H9 (cell line): ENCODE data around the gene MSL1. TPM values are rescaled to one million over a fixed set of nuclear protein-coding genes. Genes with fewer than 3 reads are reported as not detected.

Experiments used
- DNase-seq: peaks from one replicate; pipeline ENCODE4 v3.0.0-alpha.2; 2017
- H2AFZ ChIP-seq: one replicate; pipeline ENCODE4 v1.6.1; 2013; ENCODE audit warnings: mild to moderate bottlenecking, low read length, control low read depth, moderate library complexity
- H2AK5ac ChIP-seq: 2 replicates; pipeline ENCODE4 v1.6.1; 2013; ENCODE audit warnings: low read length, control low read depth, mixed read lengths; ENCODE audit not compliant: insufficient read length
- H2BK120ac ChIP-seq: one replicate; pipeline ENCODE4 v1.6.1; 2013; ENCODE audit warnings: low read depth, mild to moderate bottlenecking, low read length, control low read depth, inconsistent platforms; ENCODE audit not compliant: poor library complexity, severe bottlenecking
- H2BK12ac ChIP-seq: 2 replicates; pipeline ENCODE4 v1.6.1; 2013; ENCODE audit warnings: low read length, control low read depth, mixed read lengths, low read depth; ENCODE audit not compliant: insufficient read length
- H2BK15ac ChIP-seq: 2 replicates; pipeline ENCODE4 v1.6.1; 2013; ENCODE audit warnings: low read depth, low read length, control low read depth
- H2BK20ac ChIP-seq: one replicate; pipeline ENCODE4 v1.6.1; 2013; ENCODE audit warnings: low read depth, mild to moderate bottlenecking, low read length, control low read depth, inconsistent platforms; ENCODE audit not compliant: poor library complexity, severe bottlenecking
- H2BK5ac ChIP-seq: 2 replicates; pipeline ENCODE4 v1.6.1; 2013; ENCODE audit warnings: low read length, control low read depth, mixed read lengths; ENCODE audit not compliant: insufficient read length
- H3K14ac ChIP-seq: 2 replicates; pipeline ENCODE4 v1.6.1; 2013; ENCODE audit warnings: low read length, control low read depth; ENCODE audit not compliant: insufficient read depth
- H3K18ac ChIP-seq: 2 replicates; pipeline ENCODE4 v1.6.1; 2013; ENCODE audit warnings: low read depth, mild to moderate bottlenecking, mixed read lengths, low read length, control low read depth; ENCODE audit not compliant: insufficient read length
- H3K23ac ChIP-seq: 2 replicates; pipeline ENCODE4 v1.6.1; 2013; ENCODE audit warnings: low read length, control low read depth, mixed read lengths, low read depth; ENCODE audit not compliant: insufficient read length
- H3K23me2 ChIP-seq: 2 replicates; pipeline ENCODE4 v1.6.1; 2013; ENCODE audit warnings: low read depth, mild to moderate bottlenecking, mixed read lengths, low read length, control low read depth; ENCODE audit not compliant: insufficient read length, poor library complexity, severe bottlenecking
- H3K27ac ChIP-seq: 2 replicates; pipeline ENCODE4 v1.5.1; 2013; ENCODE audit warnings: low read length, control low read depth, mixed read lengths, low read depth; ENCODE audit not compliant: insufficient read length
- H3K27me3 ChIP-seq: 2 replicates; pipeline ENCODE4 v1.6.1; 2013; ENCODE audit warnings: low read length, control low read depth, inconsistent platforms; ENCODE audit not compliant: insufficient read depth
- H3K4ac ChIP-seq: 2 replicates; pipeline ENCODE4 v1.6.1; 2013; ENCODE audit warnings: low read depth, mild to moderate bottlenecking, control low read depth, inconsistent platforms, low read length, moderate library complexity
- H3K4me1 ChIP-seq: 2 replicates; pipeline ENCODE4 v1.6.1; 2013; ENCODE audit warnings: low read length, control low read depth, inconsistent platforms; ENCODE audit not compliant: insufficient read depth
- H3K4me2 ChIP-seq: 2 replicates; pipeline ENCODE4 v1.6.1; 2013; ENCODE audit warnings: low read length, control low read depth, mixed read lengths; ENCODE audit not compliant: insufficient read length, insufficient read depth
- H3K56ac ChIP-seq: 2 replicates; pipeline ENCODE4 v1.6.1; 2013; ENCODE audit warnings: low read depth, mild to moderate bottlenecking, mixed read lengths, low read length, control low read depth; ENCODE audit not compliant: insufficient read length
- H3K79me1 ChIP-seq: 2 replicates; pipeline ENCODE4 v1.6.1; 2013; ENCODE audit warnings: low read depth, mild to moderate bottlenecking, moderate library complexity, low read length, control low read depth, inconsistent platforms; ENCODE audit not compliant: insufficient read depth, poor library complexity, severe bottlenecking
- H3K79me2 ChIP-seq: 2 replicates; pipeline ENCODE4 v1.6.1; 2013; ENCODE audit warnings: low read length, control low read depth, inconsistent platforms; ENCODE audit not compliant: insufficient read depth
- H3K9ac ChIP-seq: 2 replicates; pipeline ENCODE4 v1.6.1; 2013; ENCODE audit warnings: low read length, control low read depth, mixed read lengths; ENCODE audit not compliant: insufficient read length; ENCODE audit errors: extremely low read depth
- H3K9me3 ChIP-seq: one replicate; pipeline ENCODE4 v1.6.1; 2013; ENCODE audit warnings: low read depth, low read length, inconsistent platforms; ENCODE audit not compliant: control insufficient read depth
- H3T11ph ChIP-seq: one replicate; pipeline ENCODE4 v1.6.1; 2013; ENCODE audit warnings: mild to moderate bottlenecking, low read length, control low read depth, inconsistent platforms
- H4K20me1 ChIP-seq: one replicate; pipeline ENCODE4 v1.6.1; 2013; ENCODE audit not compliant: control insufficient read depth, insufficient read length, insufficient read depth
- H4K5ac ChIP-seq: 2 replicates; pipeline ENCODE4 v1.6.1; 2013; ENCODE audit warnings: low read depth, mild to moderate bottlenecking, mixed read lengths, low read length, control low read depth; ENCODE audit not compliant: insufficient read length
- H4K8ac ChIP-seq: replicated peaks from 2 replicates; pipeline ENCODE4 v1.6.1; 2013; ENCODE audit warnings: low read length, control low read depth, mixed read lengths, low read depth; ENCODE audit not compliant: insufficient read length
- H4K91ac ChIP-seq: 2 replicates; pipeline ENCODE4 v1.6.1; 2013; ENCODE audit warnings: low read depth, mild to moderate bottlenecking, moderate library complexity, mixed read lengths, low read length, control low read depth; ENCODE audit not compliant: insufficient read length
- H3K27ac Mint-ChIP-seq, 3 experiments: 2 replicates in 2 of 3; 3 replicates in 1 of 3; pipeline ENCODE4 v1.8.0; 2020 to 2021; ENCODE audit warnings: mixed read lengths in 3 of 3, mild to moderate bottlenecking in 1 of 3, moderate library complexity in 1 of 3
- H3K27me3 Mint-ChIP-seq: 2 replicates; pipeline ENCODE4 v1.8.0; 2021; ENCODE audit warnings: low read depth, mild to moderate bottlenecking, moderate library complexity, mixed read lengths
- H3K36me3 Mint-ChIP-seq, 3 experiments: 2 replicates in 2 of 3; 3 replicates in 1 of 3; pipeline ENCODE4 v1.8.0; 2020 to 2021; ENCODE audit warnings: low read depth in 3 of 3, mixed read lengths in 3 of 3; ENCODE audit not compliant: insufficient read depth in 1 of 3
- H3K4me1 Mint-ChIP-seq, 2 experiments: 2 replicates each; pipeline ENCODE4 v1.8.0; 2020; ENCODE audit warnings: mixed read lengths in 2 of 2
- H3K4me3 Mint-ChIP-seq, 2 experiments: 2 replicates in 1 of 2; 3 replicates in 1 of 2; pipeline ENCODE4 v1.8.0; 2020 to 2021; ENCODE audit warnings: mild to moderate bottlenecking in 2 of 2, mixed read lengths in 2 of 2, moderate library complexity in 1 of 2
- H3K9me3 Mint-ChIP-seq, 2 experiments: 2 replicates in 1 of 2; 3 replicates in 1 of 2; pipeline ENCODE4 v1.8.0; 2020; ENCODE audit warnings: mild to moderate bottlenecking in 2 of 2, mixed read lengths in 2 of 2, moderate library complexity in 1 of 2
- CTCF ChIP-seq: fragments of 200-600 bp; sonication (generic); conservative IDR thresholded peaks from 3 replicates; pipeline ENCODE4 v1.8.0; 2021; ENCODE audit warnings: antibody characterized with exemption, mild to moderate bottlenecking
- WGBS: extraction: QIAGEN DNeasy Blood & Tissue Kit; methylation state at CpG from one replicate; pipeline ENCODE4 v1.1.7; 2013; ENCODE audit warnings: missing lambda C conversion rate, low lambda C conversion rate, mixed read lengths; ENCODE audit not compliant: insufficient read length; ENCODE audit errors: extremely low coverage; 5-methylcytosine and 5-hydroxymethylcytosine counted together
- total RNA-seq: library from RNA; stranded (reverse); gene quantifications from 2 replicates; pipeline ENCODE4 v1.2.1, GENCODE V29; 2021

Gene MSL1
- total RNA-seq, 1 experiment from 2014 or later = 105 TPM

- Histone ChIP-seq H3K23ac (no peak overlapping the region), H2AFZ (no peak overlapping the region), H3K27ac (no peak overlapping the region), H3K4ac (no peak overlapping the region), H3K23me2 (peaks cover 15% of the 10 kb centered on the region), H3K18ac (no peak overlapping the region), H2BK120ac (no peak overlapping the region), H3K56ac (no peak overlapping the region), H3K4me2 (no peak overlapping the region), H2BK12ac (no peak overlapping the region), H4K8ac (no peak overlapping the region), H2BK5ac (no peak overlapping the region), H2BK15ac (no peak overlapping the region), H3T11ph (no peak overlapping the region), H3K79me2 (no peaks in the 10 kb centered on the region), H2BK20ac (no peak overlapping the region), H2AK5ac (no peak overlapping the region), H4K91ac (no peak overlapping the region), H3K9me3 (no peaks in the 10 kb centered on the region), H3K4me1 (peaks cover 22% of the 10 kb centered on the region; the same call in 1 of the 2 replicates), H4K5ac (no peak overlapping the region), H4K20me1 (no peaks in the 10 kb centered on the region), H3K27me3 (peaks cover 10% of the 10 kb centered on the region; the same call in 1 of the 2 replicates), H3K79me1 (no peaks in the 10 kb centered on the region), H3K9ac (no peak overlapping the region), H3K14ac (no peak overlapping the region)
- Mint-ChIP-seq H3K27me3 (peaks cover 81% of the 10 kb centered on the region), H3K4me3 (no peak overlapping the region; a peak in 3 of 5 replicates), H3K36me3 (peaks cover 0 to 7% (median 4%) of the 10 kb centered on the region in 3 experiments; a peak in 4 of 7 replicates), H3K9me3 (peaks cover 0 to 7% of the 10 kb centered on the region in 2 experiments; a peak in 3 of 5 replicates), H3K4me1 (peaks cover 79 to 83% of the 10 kb centered on the region in 2 experiments), H3K27ac (peak overlapping the region in 2 of 3 experiments; percentile 24 to 88; a peak in 2 of 7 replicates)
- TF ChIP-seq CTCF = no peak
- DNase-seq = peak; percentile 61
- no CpG with 5 or more reads among the region's 3 CpGs for WGBS
These were observed 18.6 kb upstream of the MSL1 start for GRCh38 chr17:40103071-40103661.
